Stimulated activated CD4-positive, alpha-beta T cell treated with anti-CD3 and anti-CD28 coated beads, Interleukin-12 subunit alpha, Interleukin-12 subunit beta, amount 100 ng/mL, for 48 hours (primary cell): Measurements from ENCODE around the gene THOP1.

Experiments used
- DNase-seq, 3 donors: peaks; one replicate each; pipeline ENCODE4 v3.0.0-alpha.2; 2020; ENCODE audit warnings: low read depth in 2 of 3, low spot score in 1 of 3

Gene THOP1

DNA sequence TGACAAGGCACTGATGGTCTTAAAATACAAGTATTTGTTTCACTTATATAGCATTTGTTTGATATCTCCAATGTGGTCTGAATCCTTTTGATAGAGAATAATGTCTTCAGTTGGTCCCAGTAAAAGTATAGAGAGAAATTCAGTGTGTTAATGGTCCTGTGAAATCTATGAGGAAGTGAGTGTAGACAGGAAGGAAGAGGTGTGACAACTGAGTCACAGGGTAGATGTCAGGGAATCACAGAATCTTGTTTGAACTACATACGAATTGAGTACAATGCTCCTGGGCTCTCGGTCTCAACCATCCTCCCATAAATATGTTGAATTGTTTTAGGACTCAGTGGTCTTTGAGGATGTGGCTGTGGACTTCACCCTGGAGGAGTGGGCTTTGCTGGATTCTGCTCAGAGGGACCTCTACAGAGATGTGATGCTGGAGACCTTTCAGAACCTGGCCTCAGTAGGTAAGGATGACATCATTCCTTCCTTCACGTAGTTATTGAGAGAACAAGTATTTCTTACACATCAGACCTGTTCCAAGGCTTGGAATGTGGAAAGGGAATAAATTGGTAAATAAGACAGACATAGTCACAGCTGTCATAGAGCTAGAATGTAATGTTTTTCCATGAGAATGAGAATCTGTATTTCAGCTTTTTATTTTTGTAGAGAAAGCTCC, 65.1 kb downstream of the THOP1 start:
- DNase-seq, result no peak

DNA sequence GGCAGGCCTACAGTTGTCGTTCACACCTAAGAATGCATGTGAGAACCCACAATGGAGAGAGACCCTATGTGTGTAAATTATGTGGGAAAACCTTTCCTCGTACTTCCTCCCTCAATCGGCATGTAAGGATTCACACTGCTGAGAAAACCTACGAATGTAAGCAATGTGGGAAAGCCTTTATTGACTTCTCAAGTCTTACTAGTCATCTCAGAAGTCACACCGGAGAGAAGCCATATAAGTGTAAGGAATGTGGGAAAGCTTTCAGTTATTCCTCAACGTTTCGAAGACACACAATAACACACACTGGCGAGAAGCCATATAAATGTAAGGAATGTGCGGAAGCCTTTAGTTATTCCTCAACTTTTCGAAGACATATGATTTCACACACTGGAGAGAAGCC, 67.3 kb downstream of the THOP1 start:
- DNase-seq, result no peak

DNA sequence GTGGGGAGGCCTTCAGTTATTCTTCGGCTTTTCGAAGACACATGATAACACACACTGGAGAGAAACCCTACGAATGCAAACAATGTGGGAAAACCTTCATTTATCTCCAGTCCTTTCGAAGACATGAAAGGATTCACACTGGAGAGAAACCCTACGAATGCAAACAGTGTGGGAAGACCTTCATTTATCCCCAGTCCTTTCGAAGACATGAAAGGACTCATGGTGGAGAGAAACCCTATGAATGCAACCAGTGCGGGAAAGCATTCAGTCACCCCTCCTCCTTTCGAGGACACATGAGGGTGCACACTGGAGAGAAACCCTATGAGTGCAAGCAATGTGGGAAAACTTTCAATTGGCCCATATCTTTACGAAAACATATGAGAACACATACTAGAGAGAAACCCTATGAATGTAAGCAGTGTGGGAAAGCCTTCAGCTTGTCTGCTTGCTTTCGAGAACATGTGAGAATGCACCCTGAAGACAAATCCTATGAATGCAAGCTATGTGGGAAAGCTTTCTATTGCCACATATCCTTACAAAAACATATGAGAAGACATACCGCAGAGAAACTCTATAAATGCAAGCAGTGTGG, 67.8 kb downstream of the THOP1 start:
- no peak for DNase-seq

DNA sequence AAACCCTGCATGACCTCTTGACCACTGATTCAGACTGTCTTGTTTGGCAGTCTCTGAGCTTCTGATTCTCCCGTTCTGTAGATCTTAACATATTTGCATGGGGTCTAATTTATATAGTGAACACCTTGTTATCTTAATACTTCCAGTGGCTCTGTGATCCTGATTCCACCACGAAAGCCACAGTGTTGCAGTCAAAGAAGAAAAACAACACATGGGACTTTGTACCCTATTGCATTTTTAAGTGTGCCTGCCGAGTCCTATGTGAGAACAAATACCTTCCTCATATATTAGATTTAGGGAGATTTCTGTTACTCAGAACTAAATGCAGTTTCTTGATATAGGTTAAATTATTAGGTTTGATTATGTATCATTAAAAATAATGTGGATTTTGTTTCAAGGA, 69.5 kb downstream of the THOP1 start:
- no peak for DNase-seq

DNA sequence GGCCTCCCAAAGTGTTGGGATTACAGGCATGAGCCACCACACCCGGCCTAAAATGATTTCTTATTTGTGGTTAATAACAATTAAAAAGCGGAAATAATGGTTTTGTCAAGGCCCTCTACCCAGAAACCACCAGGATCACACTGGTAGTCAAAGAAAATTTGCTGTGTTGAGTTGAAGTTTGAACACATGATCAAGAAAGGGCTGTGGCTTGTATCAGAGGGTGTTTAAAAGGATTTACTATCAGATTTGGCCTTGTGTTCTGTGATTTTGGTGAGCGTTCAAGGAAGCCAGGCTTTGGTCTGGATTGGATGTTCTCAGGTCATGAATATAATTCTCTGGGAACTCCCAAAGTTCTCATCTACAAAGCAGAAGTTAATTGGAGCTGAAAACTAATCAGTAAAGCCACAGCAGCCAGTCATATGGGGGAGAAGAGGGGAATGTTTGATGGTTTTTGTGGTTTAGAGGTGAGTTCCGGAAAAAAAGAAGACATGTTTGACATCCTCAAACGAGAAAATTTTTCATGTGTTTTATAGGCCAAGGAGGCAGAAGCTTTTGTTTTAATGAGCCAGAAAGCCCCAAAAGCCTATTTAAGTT, 71.3 kb downstream of the THOP1 start:
- DNase-seq, result no peak

GRCh38 chr19:2858864-2859263, 73.6 kb downstream of the THOP1 start:
- no peak for DNase-seq

DNA sequence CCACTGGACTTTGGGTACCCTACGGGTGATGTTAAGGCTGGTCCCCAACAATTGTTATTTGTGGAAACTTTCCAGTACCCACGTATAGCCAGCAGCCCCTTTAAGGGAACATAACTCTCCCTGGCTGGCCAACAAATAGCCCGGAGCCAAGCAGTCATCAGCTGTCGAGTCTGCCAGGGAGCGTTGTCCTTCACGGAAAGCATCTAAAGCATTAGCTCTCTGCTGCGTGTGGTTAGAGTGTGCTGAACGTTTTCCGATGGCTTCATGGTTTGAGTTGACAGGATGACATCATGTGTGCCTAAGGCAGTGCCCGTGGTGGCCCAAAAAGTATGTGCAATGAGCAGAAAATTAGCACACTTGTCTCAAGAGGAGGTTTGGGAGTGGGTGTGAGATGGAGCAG, 78.5 kb downstream of the THOP1 start:
- no peak for DNase-seq
